Measurements from ENCODE around the gene ZMIZ1.

GRCh38 chr10:79100771-79101170 is 32.0 kb downstream of the ZMIZ1 start:
- TF ChIP-seq, protein P1, sequence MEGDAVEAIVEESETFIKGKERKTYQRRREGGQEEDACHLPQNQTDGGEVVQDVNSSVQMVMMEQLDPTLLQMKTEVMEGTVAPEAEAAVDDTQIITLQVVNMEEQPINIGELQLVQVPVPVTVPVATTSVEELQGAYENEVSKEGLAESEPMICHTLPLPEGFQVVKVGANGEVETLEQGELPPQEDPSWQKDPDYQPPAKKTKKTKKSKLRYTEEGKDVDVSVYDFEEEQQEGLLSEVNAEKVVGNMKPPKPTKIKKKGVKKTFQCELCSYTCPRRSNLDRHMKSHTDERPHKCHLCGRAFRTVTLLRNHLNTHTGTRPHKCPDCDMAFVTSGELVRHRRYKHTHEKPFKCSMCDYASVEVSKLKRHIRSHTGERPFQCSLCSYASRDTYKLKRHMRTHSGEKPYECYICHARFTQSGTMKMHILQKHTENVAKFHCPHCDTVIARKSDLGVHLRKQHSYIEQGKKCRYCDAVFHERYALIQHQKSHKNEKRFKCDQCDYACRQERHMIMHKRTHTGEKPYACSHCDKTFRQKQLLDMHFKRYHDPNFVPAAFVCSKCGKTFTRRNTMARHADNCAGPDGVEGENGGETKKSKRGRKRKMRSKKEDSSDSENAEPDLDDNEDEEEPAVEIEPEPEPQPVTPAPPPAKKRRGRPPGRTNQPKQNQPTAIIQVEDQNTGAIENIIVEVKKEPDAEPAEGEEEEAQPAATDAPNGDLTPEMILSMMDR (IDR thresholded peaks at IDR 0.05) = no peak
- TF ChIP-seq POLR2A (IDR thresholded peaks at IDR 0.05) = no peak
